ENCODE results near the gene PILRA. TPM values are rescaled to one million over a fixed set of nuclear protein-coding genes. Genes with fewer than 3 reads are reported as not detected.

Gene PILRA
- total RNA-seq, 1 experiment from 2014 or later, result 3.2 TPM

DNA sequence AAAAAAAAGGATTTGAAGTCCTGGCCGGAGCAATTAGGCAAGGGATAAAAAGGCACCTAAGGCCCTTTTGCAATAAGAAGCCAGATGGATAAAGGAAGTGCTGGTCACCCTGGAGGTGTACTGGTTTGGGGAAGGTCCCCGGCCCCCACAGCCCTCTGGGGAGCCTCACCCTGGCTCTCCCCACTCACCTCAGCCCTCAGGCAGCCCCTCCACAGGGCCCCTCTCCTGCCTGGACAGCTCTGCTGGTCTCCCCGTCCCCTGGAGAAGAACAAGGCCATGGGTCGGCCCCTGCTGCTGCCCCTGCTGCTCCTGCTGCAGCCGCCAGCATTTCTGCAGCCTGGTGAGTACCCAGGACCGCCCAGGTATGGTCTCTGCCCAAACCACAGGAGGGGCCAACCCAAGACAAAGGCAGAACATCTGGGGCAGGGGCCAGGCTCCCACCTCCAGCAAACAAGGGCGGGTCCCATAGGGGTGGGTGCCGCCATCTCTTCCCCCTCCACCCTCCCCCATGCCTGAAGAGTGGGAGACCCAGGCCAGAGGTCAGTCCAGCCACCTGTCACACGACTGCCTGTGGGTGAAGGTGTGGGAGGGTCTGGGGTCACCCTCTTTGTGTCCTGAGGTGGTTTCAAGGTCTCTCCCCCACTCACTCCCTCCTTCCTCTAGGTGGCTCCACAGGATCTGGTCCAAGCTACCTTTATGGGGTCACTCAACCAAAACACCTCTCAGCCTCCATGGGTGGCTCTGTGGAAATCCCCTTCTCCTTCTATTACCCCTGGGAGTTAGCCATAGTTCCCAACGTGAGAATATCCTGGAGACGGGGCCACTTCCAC lies 15.0 kb upstream of the PILRA start, which contains the start of gene PILRB:
Gene PILRB (plus strand): TSS at position 91 of the 830 bp plus-strand sequence. CDS start 186 bp downstream, at position 277.
- H3K4me2 ChIP-seq (ENCODE audit: insufficient read depth, insufficient read length, low read length), result no peak within 1 kb of the TSS
- no peaks in the 10 kb centered on the region for H4K20me1 ChIP-seq (ENCODE audit: control insufficient read depth, insufficient read depth, insufficient read length)
- no peak within 1 kb of the TSS for H2AK5ac ChIP-seq (ENCODE audit: insufficient read length, low read length)
- H3K4ac ChIP-seq (ENCODE audit: low read depth, low read length), result no peak within 1 kb of the TSS
- no peaks in the 10 kb centered on the region for H3K23me2 ChIP-seq (ENCODE audit: insufficient read length, low read depth, low read length, poor library complexity, severe bottlenecking)
- no peak within 1 kb of the TSS for H2BK12ac ChIP-seq (ENCODE audit: insufficient read length, low read depth, low read length)
- H4K8ac ChIP-seq (replicated peaks; ENCODE audit: insufficient read length, low read depth, low read length), result no peak within 1 kb of the TSS
- no peak within 1 kb of the TSS for H2BK15ac ChIP-seq (ENCODE audit: low read depth, low read length)
- no peak within 1 kb of the TSS for H2BK120ac ChIP-seq (ENCODE audit: low read depth, low read length, poor library complexity, severe bottlenecking)
- no peaks in the 10 kb centered on the region for H3K4me1 ChIP-seq (ENCODE audit: insufficient read depth, low read length)
- TF ChIP-seq, protein P1, sequence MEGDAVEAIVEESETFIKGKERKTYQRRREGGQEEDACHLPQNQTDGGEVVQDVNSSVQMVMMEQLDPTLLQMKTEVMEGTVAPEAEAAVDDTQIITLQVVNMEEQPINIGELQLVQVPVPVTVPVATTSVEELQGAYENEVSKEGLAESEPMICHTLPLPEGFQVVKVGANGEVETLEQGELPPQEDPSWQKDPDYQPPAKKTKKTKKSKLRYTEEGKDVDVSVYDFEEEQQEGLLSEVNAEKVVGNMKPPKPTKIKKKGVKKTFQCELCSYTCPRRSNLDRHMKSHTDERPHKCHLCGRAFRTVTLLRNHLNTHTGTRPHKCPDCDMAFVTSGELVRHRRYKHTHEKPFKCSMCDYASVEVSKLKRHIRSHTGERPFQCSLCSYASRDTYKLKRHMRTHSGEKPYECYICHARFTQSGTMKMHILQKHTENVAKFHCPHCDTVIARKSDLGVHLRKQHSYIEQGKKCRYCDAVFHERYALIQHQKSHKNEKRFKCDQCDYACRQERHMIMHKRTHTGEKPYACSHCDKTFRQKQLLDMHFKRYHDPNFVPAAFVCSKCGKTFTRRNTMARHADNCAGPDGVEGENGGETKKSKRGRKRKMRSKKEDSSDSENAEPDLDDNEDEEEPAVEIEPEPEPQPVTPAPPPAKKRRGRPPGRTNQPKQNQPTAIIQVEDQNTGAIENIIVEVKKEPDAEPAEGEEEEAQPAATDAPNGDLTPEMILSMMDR (conservative IDR thresholded peaks at IDR 0.05), result peak; percentile 40; the same call in 2 of the 3 replicates
- WGBS (ENCODE audit: extremely low coverage, insufficient read length, low lambda C conversion rate), result no CpG with 5 or more reads among the region's 11 CpGs
- DNase-seq, result no peak
- no peak within 1 kb of the TSS for H2AFZ ChIP-seq (ENCODE audit: low read length)
- no peaks in the 10 kb centered on the region; a peak in 1 of 5 replicates for H3K9me3 Mint-ChIP-seq
- H3K14ac ChIP-seq (ENCODE audit: insufficient read depth, low read length), result no peak within 1 kb of the TSS
- no peaks in the 10 kb centered on the region for H3K4me1 Mint-ChIP-seq
- no peak within 1 kb of the TSS for H3T11ph ChIP-seq (ENCODE audit: low read length)
- H3K27me3 Mint-ChIP-seq (ENCODE audit: low read depth), result no peaks in the 10 kb centered on the region
- no peak within 1 kb of the TSS for H3K18ac ChIP-seq (ENCODE audit: insufficient read length, low read depth, low read length)
- no peak within 1 kb of the TSS for H3K27ac ChIP-seq (ENCODE audit: insufficient read length, low read depth, low read length)
- peaks cover 51 to 93% (median 78%) of the 10 kb centered on the region in 3 experiments for H3K36me3 Mint-ChIP-seq (ENCODE audit: insufficient read depth in 1 of 3, low read depth in 3 of 3)
- H3K56ac ChIP-seq (ENCODE audit: insufficient read length, low read depth, low read length), result no peak within 1 kb of the TSS
- no peak within 1 kb of the TSS for H4K91ac ChIP-seq (ENCODE audit: insufficient read length, low read depth, low read length)
- H3K79me2 ChIP-seq (ENCODE audit: insufficient read depth, low read length), result no peaks in the 10 kb centered on the region
- H2BK5ac ChIP-seq (ENCODE audit: insufficient read length, low read length), result no peak within 1 kb of the TSS
- H3K23ac ChIP-seq (ENCODE audit: insufficient read length, low read depth, low read length), result no peak within 1 kb of the TSS
- H3K27me3 ChIP-seq (ENCODE audit: insufficient read depth, low read length), result no peaks in the 10 kb centered on the region
- H3K9me3 ChIP-seq (ENCODE audit: control insufficient read depth, low read depth, low read length), result no peaks in the 10 kb centered on the region
- H3K4me3 Mint-ChIP-seq, result no peak within 1 kb of the TSS
- peak within 1 kb of the TSS in 1 of 3 experiments; percentile 67; a peak in 1 of 7 replicates for H3K27ac Mint-ChIP-seq
- no peak within 1 kb of the TSS for H3K9ac ChIP-seq (ENCODE audit: extremely low read depth, insufficient read length, low read length)
- H2BK20ac ChIP-seq (ENCODE audit: low read depth, low read length, poor library complexity, severe bottlenecking), result no peak within 1 kb of the TSS
- H3K79me1 ChIP-seq (ENCODE audit: insufficient read depth, low read depth, low read length, poor library complexity, severe bottlenecking), result no peaks in the 10 kb centered on the region
- no peak within 1 kb of the TSS for H4K5ac ChIP-seq (ENCODE audit: insufficient read length, low read depth, low read length)

Data from H9 (cell line).